GM18861 (cell line): ENCODE data around the gene TEX2.

Experiments used
- ATAC-seq: cut with Tn5 transposase; IDR thresholded peaks from one replicate; pipeline ENCODE4 v1.9.1; 2021; ENCODE audit not compliant: unreplicated experiment

Gene TEX2

GRCh38 chr17:64148017-64148631 is 114.9 kb downstream of the TEX2 start:
- no peak for ATAC-seq

GRCh38 chr17:64147110-64148016 is 115.7 kb downstream of the TEX2 start:
- no peak for ATAC-seq

GRCh38 chr17:64146418-64147109 is 116.5 kb downstream of the TEX2 start:
- no peak for ATAC-seq

GRCh38 chr17:64145751-64146417 is 117.2 kb downstream of the TEX2 start:
- ATAC-seq, result peak; percentile 91

GRCh38 chr17:64145375-64145750 is 117.7 kb downstream of the TEX2 start:
- no peak for ATAC-seq

GRCh38 chr17:64139542-64139941 is 123.5 kb downstream of the TEX2 start:
- no peak for ATAC-seq

- no peak for ATAC-seq
Measured at GRCh38 chr17:64138441-64138840, 124.6 kb downstream of the TEX2 start.

GRCh38 chr17:64135000-64135399 is 128.1 kb downstream of the TEX2 start:
- ATAC-seq, result no peak

- ATAC-seq, result no peak
Measured at GRCh38 chr17:64134216-64134970, 128.7 kb downstream of the TEX2 start.

- ATAC-seq, result no peak
Measured at GRCh38 chr17:64133546-64134215, 129.4 kb downstream of the TEX2 start.

- no peak for ATAC-seq
Measured at GRCh38 chr17:64131606-64132270, 131.3 kb downstream of the TEX2 start.

- ATAC-seq, result peak; percentile 6
Measured at GRCh38 chr17:64130559-64131001, 132.5 kb downstream of the TEX2 start.

- ATAC-seq, result peak; percentile 53
Measured at GRCh38 chr17:64129765-64130558, 133.1 kb downstream of the TEX2 start, which contains the start of gene ERN1. Gene ERN1 (minus strand): TSS chr17:64130144. CDS start chr17:64130029, 115 bp downstream.

- no peak for ATAC-seq
Measured at GRCh38 chr17:64129515-64129764, 133.6 kb downstream of the TEX2 start.

GRCh38 chr17:64128787-64129514 is 134.1 kb downstream of the TEX2 start:
- ATAC-seq, result no peak

GRCh38 chr17:64126918-64127317 is 136.1 kb downstream of the TEX2 start:
- no peak for ATAC-seq

- ATAC-seq, result no peak
Measured at GRCh38 chr17:64125937-64126336, 137.1 kb downstream of the TEX2 start.

- ATAC-seq, result no peak
Measured at GRCh38 chr17:64124609-64125008, 138.5 kb downstream of the TEX2 start.
